Colonic mucosa (tissue), 4 donors: ENCODE measurements around the gene VWA5B1. TPM values are rescaled to one million over a fixed set of nuclear protein-coding genes. Genes with fewer than 3 reads are reported as not detected.

ENCODE experiments used
- DNase-seq: peaks from one replicate; pipeline ENCODE4 v3.0.0-alpha.2; 2020
- H3K27ac ChIP-seq: fragments of 200-600 bp; one replicate; pipeline ENCODE4 v1.8.0; 2021
- H3K27me3 ChIP-seq: fragments of 200-600 bp; one replicate; pipeline ENCODE4 v1.8.0; 2021
- H3K36me3 ChIP-seq: fragments of 200-600 bp; one replicate; pipeline ENCODE4 v1.8.0; 2021
- H3K4me1 ChIP-seq: fragments of 200-600 bp; one replicate; pipeline ENCODE4 v1.8.0; 2021; ENCODE audit warnings: mild to moderate bottlenecking
- H3K4me3 ChIP-seq: fragments of 200-600 bp; one replicate; pipeline ENCODE4 v1.8.0; 2021
- H3K9ac ChIP-seq, 2 donors: one replicate each; pipeline ENCODE4 v1.7.0; 2013; ENCODE audit warnings: control low read depth in 2 of 2, low read depth in 2 of 2, low read length in 2 of 2
- H3K9me3 ChIP-seq: fragments of 200-600 bp; one replicate; pipeline ENCODE4 v1.8.0; 2021
- intact Hi-C: fragments of 100-400 bp; cut with DNase I; formaldehyde crosslinking; loops from one replicate; pipeline ENCODE4 v1.14.1; 2022
- total RNA-seq, 2 donors: library from RNA; stranded (reverse); fragmentation: NEBNext Ultra II Directional in 1 of 2; extraction: Animal tissue kit (Norgen Biotek cat#: 25700) in 1 of 2; gene quantifications; one replicate each; pipeline ENCODE4 v1.2.1, GENCODE V29; 2021
- TF ChIP-seq, protein P1 (sequence below): fragments of 200-600 bp; IDR thresholded peaks from one replicate; pipeline ENCODE4 v1.8.0; 2022; ENCODE audit warnings: antibody characterized with exemption, mild to moderate bottlenecking
- donor health status: healthy.
- donor health status: DM: no; HTN: no; CAD: no.
- donor health status: DM: no; HTN: no; CAD: no.

Gene VWA5B1
- total RNA-seq, 2 donors from 2014 or later = 0.29 to 0.30 TPM

DNA sequence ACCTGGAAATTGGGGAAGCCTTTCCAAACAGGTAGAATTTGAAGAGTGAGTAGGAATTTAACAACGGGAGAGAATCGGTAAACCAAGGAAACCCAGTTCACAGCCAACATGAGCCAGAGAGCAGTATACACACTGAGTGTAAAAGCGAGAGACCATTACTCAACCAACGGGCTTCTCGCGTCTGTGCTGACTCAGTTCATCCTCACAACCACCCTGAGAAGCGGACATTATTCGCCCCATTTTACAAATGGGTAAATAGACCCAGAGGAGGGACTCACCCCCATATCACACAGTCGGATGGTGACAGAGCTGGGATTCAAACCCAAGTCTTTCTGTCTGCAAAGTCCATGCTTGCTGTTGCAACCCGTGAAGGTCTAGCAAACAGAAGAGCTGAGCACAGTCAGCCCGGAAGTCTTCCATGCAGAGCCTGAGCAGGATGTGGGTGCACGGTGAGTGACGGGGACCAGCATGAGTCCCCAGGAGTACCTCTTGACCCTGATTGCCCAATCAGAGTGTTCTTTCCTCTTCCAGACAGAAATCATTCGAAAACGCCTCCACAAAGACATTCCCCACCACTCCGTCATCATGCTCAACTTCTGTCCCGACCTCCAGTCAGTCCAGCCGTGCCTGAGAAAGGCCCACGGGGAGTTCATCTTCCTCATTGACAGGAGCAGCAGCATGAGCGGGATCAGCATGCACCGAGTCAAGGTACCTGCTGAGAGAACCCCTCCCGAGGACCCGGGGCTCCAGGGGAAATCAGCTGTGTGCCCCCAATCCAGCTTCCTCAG is 32.3 kb downstream of the VWA5B1 start:
- DNase-seq = no peak
- intact Hi-C loops = no loop called here

DNA sequence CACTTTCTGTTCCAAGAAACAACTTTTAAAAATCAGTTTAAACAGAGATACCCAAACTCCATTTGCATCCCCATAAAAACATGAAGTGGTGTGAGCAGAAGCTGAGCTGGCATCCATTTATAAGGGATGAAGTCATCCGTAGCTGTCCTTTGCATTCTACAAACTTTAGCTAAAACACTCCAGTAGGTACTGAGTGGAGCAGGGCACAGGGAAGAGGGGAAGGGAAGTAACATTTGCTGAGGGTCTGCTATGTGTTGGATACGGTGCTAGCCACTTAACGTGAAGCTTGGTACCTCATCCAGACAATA is 32.9 kb downstream of the VWA5B1 start:
- TF ChIP-seq, protein P1, sequence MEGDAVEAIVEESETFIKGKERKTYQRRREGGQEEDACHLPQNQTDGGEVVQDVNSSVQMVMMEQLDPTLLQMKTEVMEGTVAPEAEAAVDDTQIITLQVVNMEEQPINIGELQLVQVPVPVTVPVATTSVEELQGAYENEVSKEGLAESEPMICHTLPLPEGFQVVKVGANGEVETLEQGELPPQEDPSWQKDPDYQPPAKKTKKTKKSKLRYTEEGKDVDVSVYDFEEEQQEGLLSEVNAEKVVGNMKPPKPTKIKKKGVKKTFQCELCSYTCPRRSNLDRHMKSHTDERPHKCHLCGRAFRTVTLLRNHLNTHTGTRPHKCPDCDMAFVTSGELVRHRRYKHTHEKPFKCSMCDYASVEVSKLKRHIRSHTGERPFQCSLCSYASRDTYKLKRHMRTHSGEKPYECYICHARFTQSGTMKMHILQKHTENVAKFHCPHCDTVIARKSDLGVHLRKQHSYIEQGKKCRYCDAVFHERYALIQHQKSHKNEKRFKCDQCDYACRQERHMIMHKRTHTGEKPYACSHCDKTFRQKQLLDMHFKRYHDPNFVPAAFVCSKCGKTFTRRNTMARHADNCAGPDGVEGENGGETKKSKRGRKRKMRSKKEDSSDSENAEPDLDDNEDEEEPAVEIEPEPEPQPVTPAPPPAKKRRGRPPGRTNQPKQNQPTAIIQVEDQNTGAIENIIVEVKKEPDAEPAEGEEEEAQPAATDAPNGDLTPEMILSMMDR = no peak
- intact Hi-C loops = no loop called here
- H3K4me1 ChIP-seq = no peaks in the 10 kb centered on the region
- H3K9me3 ChIP-seq = no peaks in the 10 kb centered on the region
- no peak overlapping the region for H3K4me3 ChIP-seq
- no peak for DNase-seq
- no peaks in the 10 kb centered on the region for H3K27me3 ChIP-seq
- H3K27ac ChIP-seq = no peak overlapping the region
- no peak overlapping the region for H3K9ac ChIP-seq
- H3K36me3 ChIP-seq = no peaks in the 10 kb centered on the region

More for the DNA sequence above, 32.3 kb downstream of the VWA5B1 start:
- Histone ChIP-seq H3K27me3 (no peaks in the 10 kb centered on the region), H3K27ac (no peak overlapping the region), H3K9me3 (no peaks in the 10 kb centered on the region), H3K4me1 (no peaks in the 10 kb centered on the region), H3K9ac (no peak overlapping the region), H3K4me3 (no peak overlapping the region), H3K36me3 (no peaks in the 10 kb centered on the region)
- TF ChIP-seq, protein P1 = no peak

DNA sequence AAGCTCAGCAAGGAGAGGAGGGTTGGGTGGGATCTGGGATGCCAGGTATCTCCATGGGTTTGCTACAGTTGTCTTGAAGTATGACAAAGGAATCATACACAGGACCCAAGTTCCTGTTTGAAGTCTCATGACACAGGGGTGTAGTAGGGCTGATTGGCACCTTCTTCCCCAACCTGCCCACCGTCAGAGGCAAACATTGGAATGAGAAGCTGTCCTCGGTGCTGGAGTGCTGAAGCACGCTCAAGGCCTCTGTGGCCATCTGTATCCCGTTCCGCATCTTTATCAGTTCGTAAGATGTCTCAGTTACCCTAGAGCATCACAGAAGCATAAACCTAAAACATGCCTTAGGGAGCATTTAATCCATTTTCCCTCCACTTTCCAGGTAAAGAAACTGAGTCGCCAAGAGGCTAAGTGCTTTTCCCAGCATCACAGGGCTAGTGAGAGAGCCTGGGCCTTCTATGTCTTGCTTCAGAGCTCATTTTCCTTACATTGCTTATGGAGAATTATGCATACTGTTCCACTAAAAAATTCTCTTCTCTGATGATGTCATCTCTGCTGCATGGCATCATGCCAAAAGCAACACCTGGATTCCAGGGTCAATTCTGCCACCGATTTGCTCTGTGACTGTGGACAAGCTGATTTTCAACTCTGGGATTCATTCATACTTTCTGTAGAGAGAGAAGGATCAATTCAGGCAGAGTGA is 34.2 kb downstream of the VWA5B1 start:
- Histone ChIP-seq H3K9me3 (no peaks in the 10 kb centered on the region), H3K36me3 (no peaks in the 10 kb centered on the region), H3K4me1 (no peaks in the 10 kb centered on the region), H3K4me3 (no peak overlapping the region), H3K27ac (no peak overlapping the region), H3K27me3 (no peaks in the 10 kb centered on the region), H3K9ac (no peak overlapping the region)
- DNase-seq = no peak
- intact Hi-C loops = no loop called here
- TF ChIP-seq, protein P1 = no peak

DNA sequence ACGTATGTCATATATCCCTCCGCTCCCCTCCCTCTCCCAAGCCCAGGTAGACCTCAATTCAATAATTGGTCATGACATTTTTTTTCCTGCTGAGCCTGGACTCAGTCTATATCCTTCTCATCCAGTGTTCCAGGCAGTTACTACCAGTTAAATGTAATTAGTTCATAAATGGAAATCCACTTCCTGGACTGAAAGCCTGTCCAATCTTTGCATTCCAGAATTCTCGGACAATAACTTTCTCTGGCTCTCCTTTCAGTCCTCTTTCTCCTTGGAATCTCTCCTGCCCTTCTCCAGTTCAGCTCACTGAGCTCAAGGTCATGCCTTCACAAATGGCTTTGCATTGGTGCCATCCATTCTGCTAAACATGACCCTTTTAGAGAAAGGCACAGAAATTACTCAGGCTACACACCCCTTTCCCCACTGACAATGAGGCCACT is 34.8 kb downstream of the VWA5B1 start:
- no peaks in the 10 kb centered on the region for H3K9me3 ChIP-seq
- TF ChIP-seq, protein P1 = no peak
- no peaks in the 10 kb centered on the region for H3K36me3 ChIP-seq
- DNase-seq = no peak
- intact Hi-C loops = no loop called here
- no peak overlapping the region for H3K27ac ChIP-seq
- H3K4me3 ChIP-seq = no peak overlapping the region
- H3K4me1 ChIP-seq = no peaks in the 10 kb centered on the region
- H3K9ac ChIP-seq = no peak overlapping the region
- H3K27me3 ChIP-seq = no peaks in the 10 kb centered on the region

DNA sequence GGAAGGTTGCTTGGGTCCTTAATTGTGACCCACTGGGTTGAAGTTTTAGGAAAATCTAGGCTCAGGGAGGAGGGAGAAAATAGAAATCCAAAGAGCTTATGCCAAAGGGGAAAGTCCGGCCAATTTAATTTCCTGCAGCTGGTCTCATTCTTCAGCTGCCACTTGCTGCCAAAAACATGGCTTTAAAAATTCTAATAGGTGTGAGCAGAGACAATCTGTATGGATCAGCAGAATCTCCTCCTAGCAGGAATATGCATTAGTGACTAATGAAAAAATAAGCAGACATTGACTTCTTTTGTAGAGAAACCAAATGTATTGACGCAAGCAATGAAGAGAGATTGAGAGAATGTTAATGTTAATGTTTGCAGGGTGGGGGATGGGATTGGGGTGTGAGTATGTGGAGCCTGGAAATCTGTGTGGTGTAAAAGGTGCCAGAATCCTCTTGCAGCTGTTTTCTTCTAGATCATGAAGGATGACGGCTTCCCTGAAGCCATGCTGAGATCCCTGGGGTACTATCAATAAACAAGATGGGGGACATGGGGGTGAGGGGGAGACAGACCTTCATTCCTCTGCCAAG is 35.3 kb downstream of the VWA5B1 start:
- TF ChIP-seq, protein P1 = no peak
- DNase-seq = no peak
- no peak overlapping the region for H3K9ac ChIP-seq
- H3K27me3 ChIP-seq = no peaks in the 10 kb centered on the region
- H3K27ac ChIP-seq = no peak overlapping the region
- intact Hi-C loops = no loop called here
- H3K9me3 ChIP-seq = no peaks in the 10 kb centered on the region
- no peaks in the 10 kb centered on the region for H3K4me1 ChIP-seq
- H3K4me3 ChIP-seq = no peak overlapping the region
- H3K36me3 ChIP-seq = no peaks in the 10 kb centered on the region
